GM12801 (cell line): ENCODE measurements around the gene PIGS.

Source experiments
- CTCF ChIP-seq: IDR thresholded peaks from one replicate; pipeline ENCODE4 v1.5.1; 2011; ENCODE audit warnings: control low read depth; ENCODE audit not compliant: insufficient read length; ENCODE audit errors: extremely low read depth

PIGS gene

GRCh38 chr17:28573040-28573380, 1.7 kb upstream of the PIGS start:
- TF ChIP-seq CTCF, result no peak

- no peak for TF ChIP-seq CTCF
Measured at GRCh38 chr17:28572259-28573039, 1.1 kb upstream of the PIGS start.

- no peak for TF ChIP-seq CTCF
Measured at GRCh38 chr17:28570716-28571360, 486 bp downstream of the PIGS start.

GRCh38 chr17:28569446-28569845, 1.9 kb downstream of the PIGS start:
- no peak for TF ChIP-seq CTCF

GRCh38 chr17:28567604-28568003, 3.7 kb downstream of the PIGS start:
- no peak for TF ChIP-seq CTCF

- TF ChIP-seq CTCF, result no peak
Measured at GRCh38 chr17:28563475-28563874, 7.8 kb downstream of the PIGS start.

GRCh38 chr17:28555022-28555421, 16.3 kb downstream of the PIGS start:
- TF ChIP-seq CTCF, result no peak
